ENCODE data around the gene SRSF1. TPM values are rescaled to one million over a fixed set of nuclear protein-coding genes. Genes with fewer than 3 reads are reported as not detected.
"Not testable (repeated sequence)": the region's sequence is repeated elsewhere in the genome, so short reads cannot be mapped to it uniquely, and the experiment has no call there.

SRSF1 gene, protein sequence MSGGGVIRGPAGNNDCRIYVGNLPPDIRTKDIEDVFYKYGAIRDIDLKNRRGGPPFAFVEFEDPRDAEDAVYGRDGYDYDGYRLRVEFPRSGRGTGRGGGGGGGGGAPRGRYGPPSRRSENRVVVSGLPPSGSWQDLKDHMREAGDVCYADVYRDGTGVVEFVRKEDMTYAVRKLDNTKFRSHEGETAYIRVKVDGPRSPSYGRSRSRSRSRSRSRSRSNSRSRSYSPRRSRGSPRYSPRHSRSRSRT
- total RNA-seq (2014; rRNA removed), result 373 and 386 TPM in 2 replicates
- polyA plus RNA-seq (2012), result 153 TPM

- DNase-seq (ENCODE audit: low read depth), result peak; percentile 98
Measured at GRCh38 chr17:58006924-58007780, at the start of gene SRSF1. Gene SRSF1 (minus strand): TSS chr17:58007246. CDS start chr17:58007137, 109 bp downstream.

- no peak for DNase-seq (ENCODE audit: low read depth)
Measured at GRCh38 chr17:58056476-58056875, 49.4 kb upstream of the SRSF1 start.

GRCh38 chr17:58054641-58055040 lies 47.6 kb upstream of the SRSF1 start:
- no peak for DNase-seq (ENCODE audit: low read depth)

DNA sequence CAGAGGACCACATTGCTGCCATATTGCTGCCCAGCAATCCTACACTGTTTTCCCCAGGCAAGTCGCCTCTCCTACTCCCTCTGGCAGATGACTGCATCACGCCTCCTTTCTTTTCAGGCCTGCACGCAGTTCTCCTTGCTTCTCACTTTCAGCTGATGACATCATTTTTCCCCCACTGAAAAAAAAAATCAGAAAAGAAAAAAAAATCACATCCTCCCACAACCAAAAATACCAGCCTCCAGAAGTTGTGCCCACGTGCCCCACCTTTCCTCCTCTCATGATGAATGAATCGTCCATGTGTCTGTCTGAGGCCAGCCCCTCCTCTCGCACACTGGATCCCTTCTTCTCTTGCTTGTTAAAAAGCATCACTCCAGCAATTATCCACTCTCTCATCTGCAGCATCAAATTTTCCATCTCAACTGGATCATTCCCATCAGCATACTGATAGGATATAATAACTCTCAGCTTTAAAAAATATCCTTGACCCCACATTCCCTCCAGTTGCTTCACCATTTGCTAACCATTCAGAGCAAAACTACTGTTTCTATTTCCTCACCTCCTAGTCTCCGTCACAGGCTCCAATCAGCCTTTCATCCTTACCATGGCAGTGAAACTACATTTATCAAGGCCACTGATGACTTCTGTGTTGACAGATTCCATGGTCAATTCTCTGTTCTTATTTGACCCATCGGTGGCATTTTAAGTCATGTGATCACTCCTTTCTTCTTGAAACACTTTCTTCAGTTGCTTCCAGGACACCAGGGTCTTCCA lies 46.1 kb upstream of the SRSF1 start:
- DNase-seq (ENCODE audit: low read depth), result peak; percentile 4

DNA sequence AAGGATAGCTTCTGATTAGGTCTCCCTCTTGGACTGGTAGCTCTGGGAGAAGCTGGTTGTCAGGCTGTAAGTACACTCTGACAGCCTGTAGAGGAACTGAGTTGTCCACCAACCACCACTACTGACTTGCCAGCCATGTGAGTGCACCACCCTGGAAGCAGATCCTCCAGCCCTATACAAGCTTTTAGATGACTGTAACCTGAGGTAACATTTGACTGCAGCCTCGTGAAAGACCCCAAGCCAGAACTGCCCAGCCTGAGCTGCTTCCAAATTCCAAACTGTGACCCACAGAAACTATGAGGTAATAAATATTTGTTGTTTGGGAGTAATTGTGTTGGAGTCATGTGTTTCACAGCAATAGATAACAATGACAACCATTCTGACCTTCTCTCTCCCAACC lies 45.4 kb upstream of the SRSF1 start:
- DNase-seq (ENCODE audit: low read depth), result no peak

GRCh38 chr17:58051468-58051867 lies 44.4 kb upstream of the SRSF1 start:
- no peak for DNase-seq (ENCODE audit: low read depth)

- DNase-seq (ENCODE audit: low read depth), result no peak
Measured at GRCh38 chr17:58050966-58051365, 43.9 kb upstream of the SRSF1 start.

DNA sequence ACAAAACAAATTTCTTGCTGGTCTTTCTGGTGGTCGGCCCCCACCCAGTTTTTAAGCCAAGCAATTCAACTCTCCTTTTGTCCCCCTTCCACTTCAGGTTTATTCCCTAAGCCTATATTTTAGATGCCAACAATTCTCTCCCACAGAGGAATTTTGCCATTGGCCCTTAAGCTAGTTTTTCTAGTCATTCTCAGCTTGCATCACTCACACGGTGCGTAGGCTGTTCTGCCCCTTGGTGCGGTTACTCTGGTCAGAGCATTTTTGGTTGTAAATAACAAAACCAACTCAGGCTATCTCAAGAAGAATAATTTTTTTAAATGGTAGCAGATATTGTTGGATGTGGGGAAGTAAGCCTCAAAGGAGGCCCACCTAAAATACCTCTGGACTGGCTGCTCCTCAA lies 42.5 kb upstream of the SRSF1 start:
- no peak for DNase-seq (ENCODE audit: low read depth)

DNA sequence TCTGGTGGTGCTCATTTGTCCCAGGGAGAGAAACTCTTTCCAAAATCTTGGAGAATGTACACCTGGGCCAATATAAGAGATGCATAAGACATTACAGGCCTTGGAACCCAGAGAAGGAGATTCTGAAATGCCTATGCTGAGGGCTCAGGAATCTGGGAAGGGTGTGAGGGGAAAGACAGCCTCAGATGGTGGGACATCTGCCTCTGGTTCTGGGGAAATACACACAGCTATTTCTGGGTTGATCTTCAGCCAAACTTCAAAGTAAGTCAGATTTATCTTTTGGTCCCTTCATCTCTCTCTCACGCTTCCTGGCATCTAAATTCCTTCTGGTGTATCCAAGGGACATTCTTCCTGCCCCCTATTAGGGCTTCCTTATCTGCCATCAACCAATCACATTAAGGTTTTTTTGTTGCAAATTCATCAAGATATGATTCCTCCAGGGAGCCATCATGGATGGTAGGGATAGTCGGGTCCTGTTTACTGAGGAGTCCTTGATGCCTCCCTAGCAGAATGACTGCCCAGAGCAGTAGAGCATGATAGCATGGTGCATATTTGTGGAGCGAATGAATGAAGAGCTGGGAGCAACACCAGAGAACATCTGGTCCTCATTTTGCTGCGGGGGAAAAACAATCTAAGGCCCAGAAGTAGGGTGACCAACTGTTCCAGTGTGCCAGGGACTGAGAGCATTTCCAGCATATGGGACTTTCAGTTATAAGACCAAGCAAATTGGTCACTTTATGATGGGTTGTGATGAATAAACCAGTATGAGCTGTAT lies 40.5 kb upstream of the SRSF1 start:
- no peak for DNase-seq (ENCODE audit: low read depth)

GRCh38 chr17:58046239-58047094 lies 39.4 kb upstream of the SRSF1 start:
- DNase-seq (ENCODE audit: low read depth), result no peak

DNA sequence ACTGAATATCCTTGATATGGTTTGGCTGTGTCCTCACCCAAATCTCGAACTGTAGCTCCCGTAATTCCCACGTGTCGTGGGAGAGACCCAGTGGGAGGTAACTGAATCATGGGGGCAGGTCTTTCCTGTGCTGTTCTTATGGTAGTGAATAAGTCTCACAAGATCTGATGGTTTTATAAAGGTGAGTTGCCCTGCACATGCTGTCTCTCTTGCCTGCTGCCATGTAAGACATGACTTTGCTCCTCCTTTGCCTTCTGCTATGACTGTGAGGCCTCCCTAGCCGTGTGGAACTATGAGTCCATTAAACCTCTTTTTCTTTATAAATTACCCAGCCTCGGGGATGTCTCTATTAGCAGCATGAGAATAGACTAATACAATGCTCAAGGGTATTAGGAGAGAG lies 37.2 kb upstream of the SRSF1 start:
- DNase-seq (ENCODE audit: low read depth), result not testable (repeated sequence)

- no peak for DNase-seq (ENCODE audit: low read depth)
Measured at GRCh38 chr17:58043221-58044181, 36.5 kb upstream of the SRSF1 start.

- DNase-seq (ENCODE audit: low read depth), result no peak
Measured at GRCh38 chr17:58041161-58041560, 34.1 kb upstream of the SRSF1 start.

GRCh38 chr17:58040386-58040785 lies 33.3 kb upstream of the SRSF1 start:
- DNase-seq (ENCODE audit: low read depth), result no peak

DNA sequence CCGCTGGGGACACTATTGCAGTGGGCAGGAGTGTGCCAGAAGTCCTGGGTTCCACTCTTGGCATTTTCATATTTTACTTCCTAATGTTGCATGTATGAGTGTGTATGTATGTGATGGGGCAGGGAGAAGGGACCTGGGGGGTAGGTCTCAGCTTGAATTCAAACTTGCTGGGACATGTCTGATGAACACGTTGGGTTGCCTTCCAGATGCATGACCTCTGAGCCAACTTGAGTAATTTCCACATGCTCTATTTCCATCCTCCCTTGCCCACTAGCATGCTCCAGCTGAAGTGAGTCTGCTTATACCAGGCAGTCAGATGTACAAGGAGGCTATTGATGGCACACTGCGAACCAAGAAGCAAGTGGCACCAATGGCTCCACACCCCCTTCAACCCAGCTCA lies 32.9 kb upstream of the SRSF1 start:
- DNase-seq (ENCODE audit: low read depth), result no peak

GRCh38 chr17:58032691-58033415 lies 25.8 kb upstream of the SRSF1 start:
- DNase-seq (ENCODE audit: low read depth), result no peak

DNA sequence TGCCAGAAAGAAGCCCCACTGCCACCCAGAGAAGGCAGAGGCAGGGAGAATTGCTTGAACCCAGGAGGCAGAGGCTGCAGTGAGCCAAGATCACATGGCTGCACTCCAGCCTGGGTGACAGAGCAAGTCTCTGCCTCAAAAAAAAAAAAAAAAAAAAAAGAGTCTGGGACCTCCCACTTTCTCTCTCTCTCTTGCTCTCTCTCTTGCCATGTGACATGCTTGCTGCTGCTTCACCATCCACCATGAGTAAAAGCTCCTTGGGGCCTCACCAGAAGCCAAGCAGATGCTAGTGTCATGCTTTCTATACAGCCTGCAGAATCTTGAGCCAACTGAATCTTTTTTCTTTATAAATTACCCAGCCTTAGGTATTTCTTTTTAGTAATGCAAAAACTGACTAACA lies 21.5 kb upstream of the SRSF1 start:
- no peak for DNase-seq (ENCODE audit: low read depth)

GRCh38 chr17:58020401-58020800 lies 13.4 kb upstream of the SRSF1 start:
- no peak for DNase-seq (ENCODE audit: low read depth)

DNA sequence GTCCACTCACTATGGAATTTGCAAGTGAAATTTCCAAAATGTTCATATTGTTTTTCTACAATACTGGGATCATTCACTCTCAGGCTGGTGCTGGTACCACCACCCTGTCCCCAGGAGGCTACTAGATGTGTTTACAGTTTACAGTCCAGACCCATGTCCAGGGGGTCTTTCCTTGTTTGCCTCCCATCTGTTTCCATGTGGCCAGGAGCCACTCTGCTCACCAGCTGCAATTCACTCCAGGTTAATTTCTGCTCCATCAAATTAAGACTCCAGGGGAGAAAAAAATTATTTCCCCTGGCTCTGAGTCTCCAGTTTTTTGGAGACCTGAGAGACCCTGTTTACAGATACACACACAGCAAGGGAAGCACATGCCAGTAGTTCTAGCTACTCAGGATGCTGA lies 12.5 kb upstream of the SRSF1 start:
- DNase-seq (ENCODE audit: low read depth), result no peak

Data from LHCN-M2 (cell line).